ENCODE measurements around the gene SLC38A7. TPM values are rescaled to one million over a fixed set of nuclear protein-coding genes. Genes with fewer than 3 reads are reported as not detected.

SLC38A7 gene
- 8.2 TPM for total RNA-seq (2013)
- polyA plus RNA-seq (10 to 100 TPM in 1 of 3 donors, 1 to 10 TPM in 2; 5.1 to 23.4 (median 7.4) TPM), polyA minus RNA-seq (17.0 and 24.6 TPM in 2 replicates), total RNA-seq (7.1 to 22.2 (median 16.0) reads per million in 11 experiments)

- Histone ChIP-seq H3K4me1 (ENCODE audit: control insufficient read depth in 1 of 2, insufficient read depth in 2 of 2, low read length in 2 of 2) (peaks cover 17 to 20% of the 10 kb centered on the region in 2 donors), H3K36me3 (replicated peaks in 1 of 2; ENCODE audit: control insufficient read depth in 1 of 2, insufficient read depth in 2 of 2, low read length in 2 of 2) (peaks cover 7% of the 10 kb centered on the region in 2 donors), H3K9ac (ENCODE audit: insufficient read depth, low read length, poor library complexity, severe bottlenecking) (peak within 1 kb of the TSS; percentile 93), H4K20me1 (ENCODE audit: insufficient read depth, low read length) (no peaks in the 10 kb centered on the region), H3K4me3 (replicated peaks in 1 of 3; ENCODE audit: low read depth in 2 of 3, low read length in 3 of 3) (peak within 1 kb of the TSS; percentile 89 to 99 (median 98)), H3K27ac (ENCODE audit: low read depth in 1 of 2, low read length in 2 of 2) (peak within 1 kb of the TSS; percentile 64 to 89), H3K27me3 (ENCODE audit: control insufficient read depth in 2 of 2, insufficient read depth in 2 of 2, low read length in 2 of 2) (no peaks in the 10 kb centered on the region), H3K79me2 (ENCODE audit: insufficient read depth, low read length) (no peaks in the 10 kb centered on the region), H3K9me3 (replicated peaks in 1 of 2; ENCODE audit: control insufficient read depth in 1 of 2, insufficient read depth in 1 of 2, low read length in 2 of 2) (no peaks in the 10 kb centered on the region), H3K4me2 (replicated peaks; ENCODE audit: extremely low read depth, low read length, poor library complexity, severe bottlenecking) (peak within 1 kb of the TSS; percentile 97), H2AFZ (ENCODE audit: insufficient read depth, low read depth, low read length, poor library complexity, severe bottlenecking) (peak within 1 kb of the TSS; percentile 100)
- peak within 1 kb of the TSS; percentile 80 to 97 (median 92) for H3K27ac Mint-ChIP-seq
- H3K4me1 Mint-ChIP-seq, result peaks cover 22% of the 10 kb centered on the region
- H3K9me3 Mint-ChIP-seq, result peaks cover 0 to 2% (median 0%) of the 10 kb centered on the region in 7 donors
- intact Hi-C loops (cut with micrococcal nuclease), result no loop called here
- H3K27me3 Mint-ChIP-seq (ENCODE audit: low read depth in 3 of 3), result peaks cover 1 to 6% (median 2%) of the 10 kb centered on the region in 3 donors
- H3K36me3 Mint-ChIP-seq, result peaks cover 13 to 18% of the 10 kb centered on the region in 2 donors
- 10% methylated on average over 39 of the region's 41 CpGs for WGBS (ENCODE audit: insufficient coverage)
- no peak for TF ChIP-seq CTCF (IDR thresholded peaks at IDR 0.05)
- DNase-seq, result peak; percentile 66 to 77 (median 67)
- H3K4me3 Mint-ChIP-seq, result peak within 1 kb of the TSS; percentile 96 to 98
These were observed at the start of gene SLC38A7 for GRCh38 chr16:58684354-58685083. TSS of gene SLC38A7 (minus strand) at chr16:58684770. CDS start at chr16:58680126, 4,644 bp downstream.

- DNase-seq, result peak; percentile 61 to 77 (median 66)
- Histone ChIP-seq H4K20me1 (ENCODE audit: insufficient read depth, low read length) (peaks cover 5% of the 10 kb centered on the region), H3K9ac (ENCODE audit: insufficient read depth, low read length, poor library complexity, severe bottlenecking) (peak within 1 kb of the TSS; percentile 80), H3K27me3 (ENCODE audit: control insufficient read depth in 2 of 2, insufficient read depth in 2 of 2, low read length in 2 of 2) (no peaks in the 10 kb centered on the region), H3K79me2 (ENCODE audit: insufficient read depth, low read length) (peaks cover 32% of the 10 kb centered on the region), H3K9me3 (replicated peaks in 1 of 2; ENCODE audit: control insufficient read depth in 1 of 2, insufficient read depth in 1 of 2, low read length in 2 of 2) (no peaks in the 10 kb centered on the region), H2AFZ (ENCODE audit: insufficient read depth, low read depth, low read length, poor library complexity, severe bottlenecking) (peak within 1 kb of the TSS; percentile 100), H3K4me1 (ENCODE audit: control insufficient read depth in 1 of 2, insufficient read depth in 2 of 2, low read length in 2 of 2) (peaks cover 8 to 13% of the 10 kb centered on the region in 2 donors), H3K4me3 (replicated peaks in 1 of 3; ENCODE audit: low read depth in 2 of 3, low read length in 3 of 3) (peak within 1 kb of the TSS; percentile 51 to 94 (median 83)), H3K27ac (ENCODE audit: low read depth in 1 of 2, low read length in 2 of 2) (peak within 1 kb of the TSS in 1 of 2 donors; percentile 74), H3K4me2 (replicated peaks; ENCODE audit: extremely low read depth, low read length, poor library complexity, severe bottlenecking) (peak within 1 kb of the TSS; percentile 88), H3K36me3 (replicated peaks in 1 of 2; ENCODE audit: control insufficient read depth in 1 of 2, insufficient read depth in 2 of 2, low read length in 2 of 2) (no peaks in the 10 kb centered on the region)
- Mint-ChIP-seq H3K9me3 (peaks cover 0 to 5% (median 1%) of the 10 kb centered on the region in 7 donors), H3K4me3 (peak within 1 kb of the TSS; percentile 99 to 100), H3K4me1 (peaks cover 21% of the 10 kb centered on the region), H3K27me3 (ENCODE audit: low read depth in 3 of 3) (peaks cover 0 to 3% (median 1%) of the 10 kb centered on the region in 3 donors), H3K27ac (peak within 1 kb of the TSS in 6 of 7 donors; percentile 42 to 93 (median 80)), H3K36me3 (peaks cover 0 to 3% of the 10 kb centered on the region in 2 donors)
- peak; percentile 90 for TF ChIP-seq CTCF (IDR thresholded peaks at IDR 0.05)
- intact Hi-C loops (cut with micrococcal nuclease), result no loop called here
- under 1% methylated on average over 60 of the region's 68 CpGs for WGBS (ENCODE audit: insufficient coverage)
These were observed 49.3 kb upstream of the SLC38A7 start, which contains the start of gene GOT2 for GRCh38 chr16:58733671-58734458. TSS of gene GOT2 (minus strand) at chr16:58734316. CDS start at chr16:58734228, 88 bp downstream.

Measured in CD14-positive monocyte (primary cell).